HepG2 (cell line): Measurements from ENCODE around the gene STEAP3. TPM values are rescaled to one million over a fixed set of nuclear protein-coding genes. Genes with fewer than 3 reads are reported as not detected.

Experiments used
- AKNA ChIP-seq: sonication (generic); formaldehyde crosslinking; IDR thresholded peaks from 2 replicates; pipeline ENCODE4 v1.4.0; 2020; ENCODE audit warnings: missing genetic modification reagents, borderline replicate concordance
- ATF3 ChIP-seq: sonication (generic); formaldehyde crosslinking; IDR thresholded peaks from 2 replicates; pipeline ENCODE4 v1.4.0; 2020; ENCODE audit warnings: missing genetic modification reagents
- BHLHE40 ChIP-seq: IDR thresholded peaks from 2 replicates; pipeline ENCODE4 v1.6.1; 2011; ENCODE audit warnings: low read length, improper control_type of control experiment
- FOSL2 ChIP-seq: sonication (generic); formaldehyde crosslinking; IDR thresholded peaks from 2 replicates; pipeline ENCODE4 v1.4.0; 2020; ENCODE audit warnings: missing genetic modification reagents
- NBN ChIP-seq: fragments of 450-650 bp; conservative IDR thresholded peaks from 2 replicates; pipeline ENCODE4 v1.6.1; 2017
- NFRKB ChIP-seq: fragments of 450-650 bp; IDR thresholded peaks from 2 replicates; pipeline ENCODE4 v1.6.1; 2017
- PITX1 ChIP-seq: sonication (generic); formaldehyde crosslinking; IDR thresholded peaks from 2 replicates; pipeline ENCODE4 v1.5.1; 2020; ENCODE audit warnings: mild to moderate bottlenecking, missing genetic modification reagents
- RFX1 ChIP-seq: fragments of 450-650 bp; IDR thresholded peaks from 2 replicates; pipeline ENCODE4 v1.6.1; 2017
- ZMYM3 ChIP-seq: sonication (generic); formaldehyde crosslinking; IDR thresholded peaks from 2 replicates; pipeline ENCODE4 v1.5.1; 2020; ENCODE audit warnings: mild to moderate bottlenecking, missing genetic modification reagents
- ZNF468 ChIP-seq: sonication (generic); formaldehyde crosslinking; IDR thresholded peaks from 2 replicates; pipeline ENCODE4 v1.8.0; 2022; ENCODE audit warnings: mild to moderate bottlenecking, moderate library complexity, missing genetic modification reagents
- ZNF580 ChIP-seq: IDR thresholded peaks from 2 replicates; pipeline ENCODE4 v1.6.1; 2016; ENCODE audit warnings: low read depth, borderline replicate concordance
- ZNF790 ChIP-seq: sonication (generic); formaldehyde crosslinking; IDR thresholded peaks from 2 replicates; pipeline ENCODE4 v1.8.0; 2022; ENCODE audit warnings: missing genetic modification reagents, mild to moderate bottlenecking, borderline replicate concordance
- polyA plus RNA-seq, 8 experiments: library from polyadenylated mRNA; depleted of rRNA in 3 of 8; stranded (reverse) in 7 of 8; unstranded in 1 of 8; fragments of >200 nt; fragmentation: Illumina TruSeq in 4 of 8; extraction: Trizol in 4 of 8; gene quantifications; 2 replicates each; pipeline versions ENCODE4 v1.2.1 to v1.2.3, GENCODE V29; 2011 to 2016; ENCODE audit warnings: low read depth in 4 of 8, missing spikeins in 1 of 8, mixed read lengths in 1 of 8; ENCODE audit not compliant: insufficient read depth in 1 of 8
- total RNA-seq, 5 experiments: library from RNA; depleted of rRNA; stranded (reverse); fragments of >200 nt; fragmentation: Illumina TruSeq; extraction: Trizol; gene quantifications; 2 replicates each; pipeline ENCODE4 v1.2.3, GENCODE V29; 2016; ENCODE audit warnings: low read depth in 1 of 5
- TF ChIP-seq, protein P1 (sequence below): sonication (generic); formaldehyde crosslinking; IDR thresholded peaks from 2 replicates; pipeline ENCODE4 v1.8.0; 2022; ENCODE audit warnings: mild to moderate bottlenecking, missing genetic modification reagents; ENCODE audit not compliant: insufficient replicate concordance
- TF ChIP-seq, protein P2 (sequence below): IDR thresholded peaks from 2 replicates; pipeline ENCODE4 v1.6.1; 2016; ENCODE audit warnings: low read depth, missing genetic modification reagents, missing compliant biosample characterization

Gene STEAP3
- total and polyA plus RNA-seq, 2 of the 13 experiments (the other 11 are each of a cell fraction or from before 2014, with no cell fraction given) = 7.3 to 21.1 TPM

DNA sequence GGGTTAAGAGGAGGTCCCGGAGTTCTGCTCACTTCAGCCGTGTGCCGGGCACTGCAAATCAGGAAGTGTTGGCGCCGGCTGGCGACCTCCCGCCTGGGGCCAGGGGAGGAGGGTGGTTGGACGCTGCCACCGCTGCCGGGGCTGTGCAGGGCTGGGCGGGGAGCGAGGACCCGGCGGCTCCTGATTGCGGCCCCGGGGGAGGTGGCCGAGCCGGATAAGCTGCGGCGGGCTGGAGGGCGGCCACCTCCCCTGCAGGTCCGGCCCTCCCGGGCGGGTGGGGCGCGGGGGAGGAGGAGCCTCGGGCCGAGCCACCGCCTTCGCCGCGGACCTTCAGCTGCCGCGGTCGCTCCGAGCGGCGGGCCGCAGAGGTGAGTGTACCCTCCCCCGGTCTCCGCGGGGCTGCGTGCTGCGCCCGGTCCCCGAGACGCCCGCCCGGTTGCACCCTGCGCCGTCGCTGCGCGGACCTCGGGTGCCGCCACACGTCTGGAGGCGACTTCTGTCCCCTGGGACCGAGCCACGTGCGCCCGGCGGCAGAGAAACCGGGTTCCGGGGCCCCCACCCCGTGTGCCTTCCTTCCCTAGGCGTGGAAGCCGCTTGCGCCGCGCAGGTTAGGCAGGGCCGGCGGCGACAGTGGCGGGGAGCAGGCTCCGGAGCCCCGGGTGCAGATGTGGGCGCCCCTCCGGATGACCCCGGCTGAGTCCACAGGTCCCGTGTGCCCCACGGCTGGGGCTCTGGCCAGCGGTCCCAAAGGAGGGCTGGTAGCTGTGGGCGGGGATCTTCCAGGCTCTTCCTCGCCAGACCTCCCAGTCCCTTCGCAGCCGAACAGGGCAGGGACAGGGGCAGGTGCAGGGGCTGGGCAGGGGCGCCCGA lies at the start of gene STEAP3 (continued):
- no peak for TF ChIP-seq AKNA (CRISPR knock-in tag)
- TF ChIP-seq RFX1 = no peak
- TF ChIP-seq ZNF468 (CRISPR knock-in tag) = no peak
- TF ChIP-seq, protein P1, sequence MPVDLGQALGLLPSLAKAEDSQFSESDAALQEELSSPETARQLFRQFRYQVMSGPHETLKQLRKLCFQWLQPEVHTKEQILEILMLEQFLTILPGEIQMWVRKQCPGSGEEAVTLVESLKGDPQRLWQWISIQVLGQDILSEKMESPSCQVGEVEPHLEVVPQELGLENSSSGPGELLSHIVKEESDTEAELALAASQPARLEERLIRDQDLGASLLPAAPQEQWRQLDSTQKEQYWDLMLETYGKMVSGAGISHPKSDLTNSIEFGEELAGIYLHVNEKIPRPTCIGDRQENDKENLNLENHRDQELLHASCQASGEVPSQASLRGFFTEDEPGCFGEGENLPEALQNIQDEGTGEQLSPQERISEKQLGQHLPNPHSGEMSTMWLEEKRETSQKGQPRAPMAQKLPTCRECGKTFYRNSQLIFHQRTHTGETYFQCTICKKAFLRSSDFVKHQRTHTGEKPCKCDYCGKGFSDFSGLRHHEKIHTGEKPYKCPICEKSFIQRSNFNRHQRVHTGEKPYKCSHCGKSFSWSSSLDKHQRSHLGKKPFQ (CRISPR knock-in tag) = peak; percentile 55
- no peak for TF ChIP-seq BHLHE40
- TF ChIP-seq ZNF580 (CRISPR knock-in tag) = peak; percentile 18; the same call in 1 of the 2 replicates
- TF ChIP-seq PITX1 (CRISPR knock-in tag) = peak; percentile 46; the same call in 1 of the 2 replicates
- TF ChIP-seq ZMYM3 (CRISPR knock-in tag) = no peak
- no peak for TF ChIP-seq NFRKB
- no peak for TF ChIP-seq NBN
- no peak for TF ChIP-seq ATF3
- TF ChIP-seq ZNF790 (CRISPR knock-in tag) = no peak
- peak; percentile 48; the same call in 1 of the 2 replicates for TF ChIP-seq FOSL2 (CRISPR knock-in tag)
- TF ChIP-seq, protein P2, sequence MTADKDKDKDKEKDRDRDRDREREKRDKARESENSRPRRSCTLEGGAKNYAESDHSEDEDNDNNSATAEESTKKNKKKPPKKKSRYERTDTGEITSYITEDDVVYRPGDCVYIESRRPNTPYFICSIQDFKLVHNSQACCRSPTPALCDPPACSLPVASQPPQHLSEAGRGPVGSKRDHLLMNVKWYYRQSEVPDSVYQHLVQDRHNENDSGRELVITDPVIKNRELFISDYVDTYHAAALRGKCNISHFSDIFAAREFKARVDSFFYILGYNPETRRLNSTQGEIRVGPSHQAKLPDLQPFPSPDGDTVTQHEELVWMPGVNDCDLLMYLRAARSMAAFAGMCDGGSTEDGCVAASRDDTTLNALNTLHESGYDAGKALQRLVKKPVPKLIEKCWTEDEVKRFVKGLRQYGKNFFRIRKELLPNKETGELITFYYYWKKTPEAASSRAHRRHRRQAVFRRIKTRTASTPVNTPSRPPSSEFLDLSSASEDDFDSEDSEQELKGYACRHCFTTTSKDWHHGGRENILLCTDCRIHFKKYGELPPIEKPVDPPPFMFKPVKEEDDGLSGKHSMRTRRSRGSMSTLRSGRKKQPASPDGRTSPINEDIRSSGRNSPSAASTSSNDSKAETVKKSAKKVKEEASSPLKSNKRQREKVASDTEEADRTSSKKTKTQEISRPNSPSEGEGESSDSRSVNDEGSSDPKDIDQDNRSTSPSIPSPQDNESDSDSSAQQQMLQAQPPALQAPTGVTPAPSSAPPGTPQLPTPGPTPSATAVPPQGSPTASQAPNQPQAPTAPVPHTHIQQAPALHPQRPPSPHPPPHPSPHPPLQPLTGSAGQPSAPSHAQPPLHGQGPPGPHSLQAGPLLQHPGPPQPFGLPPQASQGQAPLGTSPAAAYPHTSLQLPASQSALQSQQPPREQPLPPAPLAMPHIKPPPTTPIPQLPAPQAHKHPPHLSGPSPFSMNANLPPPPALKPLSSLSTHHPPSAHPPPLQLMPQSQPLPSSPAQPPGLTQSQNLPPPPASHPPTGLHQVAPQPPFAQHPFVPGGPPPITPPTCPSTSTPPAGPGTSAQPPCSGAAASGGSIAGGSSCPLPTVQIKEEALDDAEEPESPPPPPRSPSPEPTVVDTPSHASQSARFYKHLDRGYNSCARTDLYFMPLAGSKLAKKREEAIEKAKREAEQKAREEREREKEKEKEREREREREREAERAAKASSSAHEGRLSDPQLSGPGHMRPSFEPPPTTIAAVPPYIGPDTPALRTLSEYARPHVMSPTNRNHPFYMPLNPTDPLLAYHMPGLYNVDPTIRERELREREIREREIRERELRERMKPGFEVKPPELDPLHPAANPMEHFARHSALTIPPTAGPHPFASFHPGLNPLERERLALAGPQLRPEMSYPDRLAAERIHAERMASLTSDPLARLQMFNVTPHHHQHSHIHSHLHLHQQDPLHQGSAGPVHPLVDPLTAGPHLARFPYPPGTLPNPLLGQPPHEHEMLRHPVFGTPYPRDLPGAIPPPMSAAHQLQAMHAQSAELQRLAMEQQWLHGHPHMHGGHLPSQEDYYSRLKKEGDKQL = no peak
